ENCODE data around the gene DPEP2. TPM values are rescaled to one million over a fixed set of nuclear protein-coding genes. Genes with fewer than 3 reads are reported as not detected.

Gene DPEP2
- total and polyA plus RNA-seq, 10 of the 15 experiments (the other 5 are each of a cell fraction or from before 2014, with no cell fraction given): 0.04 to 4.0 (median 2.1) TPM

DNA sequence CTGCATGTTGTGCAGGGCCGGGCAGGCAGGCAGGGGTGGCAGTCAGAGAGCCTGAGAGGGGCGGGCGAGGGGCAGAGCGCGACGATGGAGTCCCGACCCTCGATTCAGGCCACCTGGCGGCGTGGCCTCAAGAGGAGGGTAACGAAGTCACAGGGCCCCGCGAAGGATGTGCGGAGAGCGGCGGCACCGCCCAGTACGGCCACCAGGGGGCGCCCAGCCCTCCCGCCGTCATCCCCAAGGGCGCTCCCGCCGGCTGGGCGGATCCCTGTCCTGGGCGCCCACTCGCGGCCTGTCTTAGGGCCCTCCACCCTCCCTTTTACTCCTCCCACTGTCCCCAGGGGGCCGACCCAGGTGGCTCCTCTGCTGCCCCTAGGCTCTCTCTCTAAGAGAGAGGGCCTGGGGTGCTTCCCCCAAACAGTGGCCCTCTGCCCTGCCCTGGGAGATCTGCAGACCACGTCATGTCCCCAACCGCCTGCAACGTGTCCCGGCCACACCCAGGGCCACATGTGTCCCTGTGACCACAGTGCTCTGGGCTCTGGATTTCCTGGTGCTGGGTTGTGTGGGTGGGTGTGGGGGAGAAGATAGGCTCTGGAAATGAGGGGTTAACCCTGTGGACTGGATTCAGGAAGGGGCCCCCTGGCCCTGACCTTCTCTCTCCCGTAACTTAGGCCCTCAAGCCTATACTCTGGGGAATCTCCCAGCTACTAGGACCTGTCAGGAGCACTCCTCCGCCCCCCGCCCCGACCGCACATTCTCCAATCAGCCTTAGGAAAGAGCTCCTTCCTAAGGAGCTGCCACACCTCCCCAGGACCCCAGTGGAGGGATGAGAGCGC lies 5.9 kb downstream of the DPEP2 start (continued):
- TF ChIP-seq, protein P1, sequence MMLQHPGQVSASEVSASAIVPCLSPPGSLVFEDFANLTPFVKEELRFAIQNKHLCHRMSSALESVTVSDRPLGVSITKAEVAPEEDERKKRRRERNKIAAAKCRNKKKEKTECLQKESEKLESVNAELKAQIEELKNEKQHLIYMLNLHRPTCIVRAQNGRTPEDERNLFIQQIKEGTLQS (IDR thresholded peaks at IDR 0.05; ENCODE audit: borderline replicate concordance, extremely low read depth, low read depth, low read length): no peak
- TF ChIP-seq FOXK2 (IDR thresholded peaks at IDR 0.05) (no peak), EGR1 (IDR thresholded peaks at IDR 0.05; ENCODE audit: borderline replicate concordance in 1 of 2, low read depth in 2 of 2, low read length in 2 of 2) (peak in 1 of 2 experiments; percentile 49; a peak in 1 of 3 replicates), RFX5 (IDR thresholded peaks at IDR 0.05; ENCODE audit: low read depth, low read length) (no peak), CBX5 (IDR thresholded peaks at IDR 0.05; ENCODE audit: low read depth) (no peak), MYC (IDR thresholded peaks at IDR 0.05; ENCODE audit: insufficient read depth, insufficient read length, insufficient replicate concordance, low read length, severe bottlenecking) (peak; percentile 28), NR2C2 (IDR thresholded peaks at IDR 0.05; ENCODE audit: borderline replicate concordance, control insufficient read depth, insufficient read length, low read depth) (no peak), RAD51 (IDR thresholded peaks at IDR 0.05) (no peak), RCOR1 (conservative IDR thresholded peaks at IDR 0.05; ENCODE audit: low read depth, low read length) (0 out of 2 replicates have a peak, but pooled peaks have one; percentile 48), TCF3 (IDR thresholded peaks at IDR 0.05; ENCODE audit: borderline replicate concordance, insufficient read depth, low read depth, low read length) (no peak), MXI1 (IDR thresholded peaks at IDR 0.05; ENCODE audit: low read depth, low read length) (0 out of 2 replicates have a peak, but pooled peaks have one; percentile 32), HDAC2 (IDR thresholded peaks at IDR 0.05) (no peak), SPI1 (IDR thresholded peaks at IDR 0.05; ENCODE audit: borderline replicate concordance, insufficient read depth, low read depth, low read length) (no peak), ZNF217 (IDR thresholded peaks at IDR 0.05) (no peak), POLR2AphosphoS2 (IDR thresholded peaks at IDR 0.05; ENCODE audit: low read depth, low read length) (no peak), SMC3 (IDR thresholded peaks at IDR 0.05; ENCODE audit: borderline replicate concordance, low read length) (peak; percentile 88), RAD21 (IDR thresholded peaks at IDR 0.05; ENCODE audit: insufficient read depth, low read depth, low read length) (peak; percentile 52)
- TF ChIP-seq, protein P2, sequence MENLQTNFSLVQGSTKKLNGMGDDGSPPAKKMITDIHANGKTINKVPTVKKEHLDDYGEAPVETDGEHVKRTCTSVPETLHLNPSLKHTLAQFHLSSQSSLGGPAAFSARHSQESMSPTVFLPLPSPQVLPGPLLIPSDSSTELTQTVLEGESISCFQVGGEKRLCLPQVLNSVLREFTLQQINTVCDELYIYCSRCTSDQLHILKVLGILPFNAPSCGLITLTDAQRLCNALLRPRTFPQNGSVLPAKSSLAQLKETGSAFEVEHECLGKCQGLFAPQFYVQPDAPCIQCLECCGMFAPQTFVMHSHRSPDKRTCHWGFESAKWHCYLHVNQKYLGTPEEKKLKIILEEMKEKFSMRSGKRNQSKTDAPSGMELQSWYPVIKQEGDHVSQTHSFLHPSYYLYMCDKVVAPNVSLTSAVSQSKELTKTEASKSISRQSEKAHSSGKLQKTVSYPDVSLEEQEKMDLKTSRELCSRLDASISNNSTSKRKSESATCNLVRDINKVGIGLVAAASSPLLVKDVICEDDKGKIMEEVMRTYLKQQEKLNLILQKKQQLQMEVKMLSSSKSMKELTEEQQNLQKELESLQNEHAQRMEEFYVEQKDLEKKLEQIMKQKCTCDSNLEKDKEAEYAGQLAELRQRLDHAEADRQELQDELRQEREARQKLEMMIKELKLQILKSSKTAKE (IDR thresholded peaks at IDR 0.05; ENCODE audit: low read depth, poor library complexity, severe bottlenecking): no peak
- TF ChIP-seq, protein P3, sequence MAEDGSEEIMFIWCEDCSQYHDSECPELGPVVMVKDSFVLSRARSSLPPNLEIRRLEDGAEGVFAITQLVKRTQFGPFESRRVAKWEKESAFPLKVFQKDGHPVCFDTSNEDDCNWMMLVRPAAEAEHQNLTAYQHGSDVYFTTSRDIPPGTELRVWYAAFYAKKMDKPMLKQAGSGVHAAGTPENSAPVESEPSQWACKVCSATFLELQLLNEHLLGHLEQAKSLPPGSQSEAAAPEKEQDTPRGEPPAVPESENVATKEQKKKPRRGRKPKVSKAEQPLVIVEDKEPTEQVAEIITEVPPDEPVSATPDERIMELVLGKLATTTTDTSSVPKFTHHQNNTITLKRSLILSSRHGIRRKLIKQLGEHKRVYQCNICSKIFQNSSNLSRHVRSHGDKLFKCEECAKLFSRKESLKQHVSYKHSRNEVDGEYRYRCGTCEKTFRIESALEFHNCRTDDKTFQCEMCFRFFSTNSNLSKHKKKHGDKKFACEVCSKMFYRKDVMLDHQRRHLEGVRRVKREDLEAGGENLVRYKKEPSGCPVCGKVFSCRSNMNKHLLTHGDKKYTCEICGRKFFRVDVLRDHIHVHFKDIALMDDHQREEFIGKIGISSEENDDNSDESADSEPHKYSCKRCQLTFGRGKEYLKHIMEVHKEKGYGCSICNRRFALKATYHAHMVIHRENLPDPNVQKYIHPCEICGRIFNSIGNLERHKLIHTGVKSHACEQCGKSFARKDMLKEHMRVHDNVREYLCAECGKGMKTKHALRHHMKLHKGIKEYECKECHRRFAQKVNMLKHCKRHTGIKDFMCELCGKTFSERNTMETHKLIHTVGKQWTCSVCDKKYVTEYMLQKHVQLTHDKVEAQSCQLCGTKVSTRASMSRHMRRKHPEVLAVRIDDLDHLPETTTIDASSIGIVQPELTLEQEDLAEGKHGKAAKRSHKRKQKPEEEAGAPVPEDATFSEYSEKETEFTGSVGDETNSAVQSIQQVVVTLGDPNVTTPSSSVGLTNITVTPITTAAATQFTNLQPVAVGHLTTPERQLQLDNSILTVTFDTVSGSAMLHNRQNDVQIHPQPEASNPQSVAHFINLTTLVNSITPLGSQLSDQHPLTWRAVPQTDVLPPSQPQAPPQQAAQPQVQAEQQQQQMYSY (CRISPR knock-in tag; IDR thresholded peaks at IDR 0.05): no peak

Data from GM12878 (cell line).